Endodermal cell (in vitro differentiated cells): ENCODE data around the gene SLC35B2. TPM values are rescaled to one million over a fixed set of nuclear protein-coding genes. Genes with fewer than 3 reads are reported as not detected.
A peak's percentile ranks its signal among the peaks of the same experiment; 100 is the strongest.

ENCODE experiments used
- DNase-seq: peaks from one replicate; pipeline ENCODE4 v3.0.0-alpha.2; 2017
- H3K27ac ChIP-seq: 2 replicates; pipeline ENCODE4 v1.5.1; 2013; ENCODE audit warnings: mild to moderate bottlenecking, low read depth, low read length, moderate library complexity
- H3K27me3 ChIP-seq: 2 replicates; pipeline ENCODE4 v1.6.1; 2013; ENCODE audit warnings: mild to moderate bottlenecking, low read length, moderate library complexity; ENCODE audit not compliant: insufficient read depth, control insufficient read depth, poor library complexity, severe bottlenecking
- H3K36me3 ChIP-seq: 2 replicates; pipeline ENCODE4 v1.7.0; 2013; ENCODE audit warnings: mild to moderate bottlenecking, low read length, moderate library complexity; ENCODE audit not compliant: control insufficient read depth, insufficient read depth
- H3K4me1 ChIP-seq: one replicate; pipeline ENCODE4 v1.7.0; 2013; ENCODE audit warnings: low read length; ENCODE audit not compliant: control insufficient read depth, insufficient read depth
- H3K4me3 ChIP-seq: 2 replicates; pipeline ENCODE4 v1.5.1; 2013; ENCODE audit warnings: mild to moderate bottlenecking, low read length, moderate library complexity
- H3K9ac ChIP-seq: 2 replicates; pipeline ENCODE4 v1.6.1; 2013; ENCODE audit warnings: mild to moderate bottlenecking, low read length, moderate library complexity; ENCODE audit not compliant: poor library complexity, severe bottlenecking; ENCODE audit errors: extremely low read depth
- H3K9me3 ChIP-seq: 2 replicates; pipeline ENCODE4 v1.6.1; 2013; ENCODE audit warnings: mild to moderate bottlenecking, low read length, moderate library complexity; ENCODE audit not compliant: control insufficient read depth
- H3K27ac Mint-ChIP-seq: 2 replicates; pipeline ENCODE4 v1.8.0; 2020; ENCODE audit warnings: mixed read lengths
- H3K27me3 Mint-ChIP-seq: 2 replicates; pipeline ENCODE4 v1.8.0; 2021; ENCODE audit warnings: mild to moderate bottlenecking, mixed read lengths; ENCODE audit not compliant: insufficient read depth
- H3K36me3 Mint-ChIP-seq: 2 replicates; pipeline ENCODE4 v1.8.0; 2020; ENCODE audit warnings: low read depth, mixed read lengths
- H3K4me1 Mint-ChIP-seq: 2 replicates; pipeline ENCODE4 v1.8.0; 2020; ENCODE audit warnings: mixed read lengths
- H3K4me3 Mint-ChIP-seq: 2 replicates; pipeline ENCODE4 v1.8.0; 2020; ENCODE audit warnings: mild to moderate bottlenecking, moderate library complexity, mixed read lengths
- H3K9me3 Mint-ChIP-seq: 2 replicates; pipeline ENCODE4 v1.8.0; 2020; ENCODE audit warnings: mild to moderate bottlenecking, mixed read lengths
- CTCF ChIP-seq: fragments of 200-600 bp; sonication (generic); conservative IDR thresholded peaks from 2 replicates; pipeline ENCODE4 v1.5.0; 2021; ENCODE audit warnings: antibody characterized with exemption, mild to moderate bottlenecking
- WGBS, 2 experiments: methylation state at CpG; one replicate each; pipeline versions ENCODE4 v1.1.5 to v1.1.7; 2013; ENCODE audit warnings: missing lambda C conversion rate in 2 of 2, mixed read lengths in 1 of 2; ENCODE audit not compliant: insufficient coverage in 1 of 2, insufficient read length in 1 of 2; 5-methylcytosine and 5-hydroxymethylcytosine counted together
- total RNA-seq, 2 donors: library from RNA; stranded (reverse); fragmentation: NEBNext Ultra II Directional in 1 of 2; extraction: Animal tissue kit (Norgen Biotek cat#: 25700) in 1 of 2; gene quantifications; 2 replicates in 1 of 2; 3 replicates in 1 of 2; pipeline ENCODE4 v1.2.1, GENCODE V29; 2021

Gene SLC35B2
- total RNA-seq, 2 donors from 2014 or later: 52.5 to 54.3 TPM

- H3K36me3 Mint-ChIP-seq: peaks cover 56% of the 10 kb centered on the region
- TF ChIP-seq CTCF: no peak
These were observed 43.0 kb upstream of the SLC35B2 start for GRCh38 chr6:44300292-44300823.

DNA sequence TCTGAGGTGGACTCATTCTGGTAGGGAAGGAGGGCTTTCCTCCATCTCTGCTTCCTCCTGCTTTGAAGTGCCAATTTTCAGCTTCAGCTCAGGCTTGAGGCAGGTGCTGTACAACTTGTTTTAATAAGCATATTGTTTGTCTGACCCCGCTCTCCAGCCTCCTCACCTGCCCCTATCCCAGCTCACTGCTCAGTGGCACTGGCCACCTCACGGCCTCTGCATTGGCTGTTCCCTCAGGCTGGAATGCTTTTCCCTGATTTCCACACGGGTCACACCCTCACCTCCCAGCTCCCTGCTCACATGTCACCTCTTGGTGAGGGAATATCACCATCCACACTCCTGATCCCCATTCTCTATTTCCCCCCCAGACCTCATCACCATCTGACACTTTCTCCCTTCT lies 41.5 kb upstream of the SLC35B2 start:
- no peak overlapping the region for H3K4me3 ChIP-seq
- Mint-ChIP-seq H3K4me3 (no peak overlapping the region), H3K4me1 (peaks cover 6% of the 10 kb centered on the region), H3K27ac (no peak overlapping the region), H3K9me3 (no peaks in the 10 kb centered on the region), H3K36me3 (peaks cover 43% of the 10 kb centered on the region), H3K27me3 (peaks cover 46% of the 10 kb centered on the region)
- H3K27ac ChIP-seq: no peak overlapping the region
- no peak overlapping the region for H3K9ac ChIP-seq
- 84 to 86% methylated on average over 2 to 3 of the region's 3 CpGs for WGBS, 2 experiments
- no peak for TF ChIP-seq CTCF
- no peak for DNase-seq
- no peaks in the 10 kb centered on the region for H3K4me1 ChIP-seq
- peaks cover 39% of the 10 kb centered on the region for H3K27me3 ChIP-seq
- H3K9me3 ChIP-seq: no peaks in the 10 kb centered on the region
- peaks cover 33% of the 10 kb centered on the region for H3K36me3 ChIP-seq

More at GRCh38 chr6:44300292-44300823, 43.0 kb upstream of the SLC35B2 start:
- Histone ChIP-seq H3K36me3 (peaks cover 48% of the 10 kb centered on the region), H3K4me1 (peaks cover 4% of the 10 kb centered on the region), H3K9me3 (no peaks in the 10 kb centered on the region), H3K27ac (no peak overlapping the region), H3K4me3 (no peak overlapping the region), H3K9ac (no peak overlapping the region), H3K27me3 (peaks cover 28% of the 10 kb centered on the region)
- peaks cover 11% of the 10 kb centered on the region for H3K4me1 Mint-ChIP-seq
- 62 to 82% methylated on average over 3 to 7 of the region's 7 CpGs for WGBS, 2 experiments
- no peak for DNase-seq
- no peak overlapping the region for H3K4me3 Mint-ChIP-seq
- H3K27ac Mint-ChIP-seq: no peak overlapping the region
- H3K27me3 Mint-ChIP-seq: peaks cover 33% of the 10 kb centered on the region
- H3K9me3 Mint-ChIP-seq: no peaks in the 10 kb centered on the region

DNA sequence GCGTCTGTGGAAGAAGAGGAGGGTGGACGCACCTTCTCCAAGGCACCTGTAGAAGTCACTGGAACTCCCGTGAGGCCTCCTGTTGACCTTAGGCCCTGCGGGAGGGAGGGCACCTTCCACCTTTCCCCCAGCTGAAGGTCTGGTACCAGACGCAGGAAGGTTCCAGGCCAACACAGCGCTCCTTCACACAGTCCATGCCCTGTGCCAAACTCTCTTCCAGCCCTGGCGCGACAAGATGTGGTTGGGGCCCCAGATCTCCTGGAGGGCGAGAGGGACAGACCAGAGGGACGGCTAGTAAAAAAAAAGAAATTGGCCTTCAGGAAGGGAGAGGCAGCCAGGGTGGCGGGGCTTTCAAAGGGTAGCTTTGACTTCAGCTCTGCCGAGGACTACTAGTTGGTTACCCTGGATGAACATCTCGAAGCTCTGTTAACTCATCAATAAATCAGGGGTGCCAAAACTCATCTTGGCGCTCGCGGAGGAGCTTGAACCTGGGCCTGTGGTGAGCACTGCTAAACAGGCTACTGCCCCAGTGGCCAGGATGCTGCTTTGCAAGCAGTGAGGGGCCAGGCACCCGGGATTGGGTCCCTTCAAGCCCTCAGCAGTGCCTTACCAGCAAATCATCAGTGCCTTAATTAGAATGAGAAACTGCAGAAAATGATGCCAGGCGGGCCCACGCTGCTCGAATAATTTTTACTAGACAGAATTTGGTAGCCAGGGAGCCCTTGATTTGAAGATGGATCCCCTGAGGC lies 40.9 kb upstream of the SLC35B2 start:
- peak overlapping the region; percentile 60 for H3K4me3 Mint-ChIP-seq
- H3K4me3 ChIP-seq: peak overlapping the region; percentile 81

More for the DNA sequence above, 40.9 kb upstream of the SLC35B2 start:
- 58 to 62% methylated on average over 18 to 20 of the region's 20 CpGs for WGBS, 2 experiments
- Mint-ChIP-seq H3K4me1 (peaks cover 6% of the 10 kb centered on the region), H3K36me3 (peaks cover 36% of the 10 kb centered on the region), H3K27ac (no peak overlapping the region), H3K27me3 (peaks cover 53% of the 10 kb centered on the region), H3K9me3 (no peaks in the 10 kb centered on the region)
- H3K27me3 ChIP-seq: peaks cover 44% of the 10 kb centered on the region
- DNase-seq: peak; percentile 66
- no peak overlapping the region for H3K27ac ChIP-seq
- peak; percentile 55 for TF ChIP-seq CTCF
- no peaks in the 10 kb centered on the region for H3K4me1 ChIP-seq
- H3K9ac ChIP-seq: no peak overlapping the region
- no peaks in the 10 kb centered on the region for H3K9me3 ChIP-seq
- H3K36me3 ChIP-seq: peaks cover 26% of the 10 kb centered on the region
